A549 (cell line): ENCODE measurements around the gene SIX2. TPM values are rescaled to one million over a fixed set of nuclear protein-coding genes. Genes with fewer than 3 reads are reported as not detected.
A peak's percentile ranks its signal among the peaks of the same experiment; 100 is the strongest.

Experiments
- ATAC-seq, 2 experiments: fragments of 200-7000 bp in 1 of 2; fragments of >200 bp in 1 of 2; cut with Nextera tagmentation in 1 of 2; cut with Tn5 transposase in 1 of 2; 3 replicates each; pipeline versions ENCODE4 v1.8.0 to v1.9.1; 2018 to 2020; ENCODE audit warnings: mild to moderate bottlenecking in 1 of 2, moderate library complexity in 1 of 2
- CTCF ChIA-PET: fragments of 300-600 bp; sonication (Branson Sonifier 250); formaldehyde crosslinking; extraction: SDS; loops from one replicate; lab custom pipeline; 2021; ENCODE audit warnings: antibody characterized with exemption, inconsistent platforms; lab: Yijun Ruan, JAX
- POLR2A ChIA-PET: fragments of 350-600 bp; formaldehyde crosslinking; extraction: SDS; loops from one replicate; lab custom pipeline; 2021; ENCODE audit warnings: antibody characterized with exemption, inconsistent platforms; lab: Yijun Ruan, JAX
- DNase-seq, 2 experiments: peaks; one replicate each; pipeline versions ENCODE4 v3.0.0 to v3.0.0-alpha.2; 2011 to 2016; ENCODE audit warnings: low read depth in 1 of 2, low spot score in 1 of 2
- FAIRE-seq: peaks from 2 replicates; lab custom pipeline; 2011; peaks lifted over from hg19 to GRCh38; lab: Jason Lieb, UNC
- H3K27ac ChIP-seq, 2 experiments: fragments of >200 bp; sonication (Bioruptor Twin); formaldehyde crosslinking; 3 replicates each; pipeline ENCODE4 v1.5.1; 2016 to 2017
- H3K4me1 ChIP-seq: fragments of >200 bp; sonication (Bioruptor Twin); formaldehyde crosslinking; 3 replicates; pipeline ENCODE4 v1.6.1; 2016
- H3K4me2 ChIP-seq: fragments of >200 bp; sonication (Bioruptor Twin); formaldehyde crosslinking; 3 replicates; pipeline ENCODE4 v1.6.1; 2016
- H3K4me3 ChIP-seq: fragments of >200 bp; sonication (Bioruptor Twin); formaldehyde crosslinking; 3 replicates; pipeline ENCODE4 v1.5.1; 2016
- H3K9me3 ChIP-seq: fragments of >200 bp; sonication (Bioruptor Twin); formaldehyde crosslinking; 3 replicates; pipeline ENCODE4 v1.6.1; 2016
- BHLHE40 ChIP-seq: IDR thresholded peaks from 2 replicates; pipeline ENCODE4 v1.6.1; 2012; ENCODE audit warnings: low read depth, low read length, inconsistent platforms
- CBX2 ChIP-seq: fragments of 200-600 bp; sonication (generic); IDR thresholded peaks from 2 replicates; pipeline ENCODE4 v1.6.1; 2016; ENCODE audit warnings: low read depth, mild to moderate bottlenecking, borderline replicate concordance
- CEBPB ChIP-seq, 2 experiments: fragments of >200 bp in 1 of 2; sonication (Bioruptor Twin) in 1 of 2; formaldehyde crosslinking in 1 of 2; IDR thresholded peaks; 2 replicates each; pipeline ENCODE4 v1.6.1; 2012 to 2016
- CHD4 ChIP-seq: fragments of 200-600 bp; sonication (generic); IDR thresholded peaks from 2 replicates; pipeline ENCODE4 v1.6.1; 2016; ENCODE audit warnings: antibody characterized with exemption, mild to moderate bottlenecking, borderline replicate concordance
- CTCF ChIP-seq: fragments of >200 bp; sonication (Bioruptor Twin); formaldehyde crosslinking; IDR thresholded peaks from 3 replicates; pipeline ENCODE4 v1.5.1; 2016
- EP300 ChIP-seq, 2 experiments: fragments of >200 bp; sonication (Bioruptor Twin); formaldehyde crosslinking; IDR thresholded peaks; 2 replicates in 1 of 2; 3 replicates in 1 of 2; pipeline ENCODE4 v1.6.1; 2016 to 2017
- GATA3 ChIP-seq: IDR thresholded peaks from 2 replicates; pipeline ENCODE4 v1.6.1; 2012; ENCODE audit warnings: borderline replicate concordance
- HDAC2 ChIP-seq: fragments of 200-600 bp; sonication (generic); IDR thresholded peaks from 2 replicates; pipeline ENCODE4 v1.6.1; 2016
- HMGXB4 ChIP-seq: fragments of 250-450 bp; sonication (Bioruptor Pico); IDR thresholded peaks from 2 replicates; pipeline ENCODE4 v1.5.0; 2021; ENCODE audit warnings: mild to moderate bottlenecking, moderate library complexity, borderline replicate concordance
- HOXB5 ChIP-seq: fragments of 250-450 bp; sonication (Bioruptor Pico); IDR thresholded peaks from 2 replicates; pipeline ENCODE4 v1.5.0; 2020; ENCODE audit warnings: mild to moderate bottlenecking, moderate library complexity
- KDM1A ChIP-seq: fragments of 200-600 bp; sonication (generic); IDR thresholded peaks from 2 replicates; pipeline ENCODE4 v1.6.1; 2016; ENCODE audit warnings: low read depth, mild to moderate bottlenecking
- MAX ChIP-seq: IDR thresholded peaks from 2 replicates; pipeline ENCODE4 v1.6.1; 2012
- MYC ChIP-seq: IDR thresholded peaks from 2 replicates; pipeline ENCODE4 v1.6.1; 2012; ENCODE audit warnings: mild to moderate bottlenecking, inconsistent platforms, low read length, improper control_type of control experiment, borderline replicate concordance
- NPAS2 ChIP-seq: fragments of 250-450 bp; sonication (Bioruptor Pico); IDR thresholded peaks from 2 replicates; pipeline ENCODE4 v1.8.0; 2022; ENCODE audit warnings: mild to moderate bottlenecking, moderate library complexity, borderline replicate concordance
- PBX3 ChIP-seq: IDR thresholded peaks from 2 replicates; pipeline ENCODE4 v1.6.1; 2012
- POLR2A ChIP-seq: IDR thresholded peaks from 2 replicates; pipeline ENCODE4 v1.6.1; 2012; ENCODE audit warnings: mild to moderate bottlenecking, low read length
- RAD21 ChIP-seq, 2 experiments: fragments of >200 bp in 1 of 2; sonication (Bioruptor Twin) in 1 of 2; formaldehyde crosslinking in 1 of 2; IDR thresholded peaks in 1 of 2; conservative IDR thresholded peaks in 1 of 2; 2 replicates in 1 of 2; 3 replicates in 1 of 2; pipeline ENCODE4 v1.6.1; 2012 to 2018; ENCODE audit warnings: inconsistent platforms in 1 of 2
- RCOR1 ChIP-seq: fragments of 150-350 bp; IDR thresholded peaks from 2 replicates; pipeline ENCODE4 v1.6.1; 2014; ENCODE audit warnings: antibody characterized with exemption, low read length, low read depth
- RFX5 ChIP-seq: fragments of 450-650 bp; IDR thresholded peaks from 2 replicates; pipeline ENCODE4 v1.7.1; 2014; ENCODE audit warnings: antibody characterized with exemption, mild to moderate bottlenecking, moderate library complexity
- RNF2 ChIP-seq: fragments of 200-600 bp; sonication (generic); IDR thresholded peaks from 2 replicates; pipeline ENCODE4 v1.6.1; 2016; ENCODE audit warnings: low read depth, mild to moderate bottlenecking, antibody characterized with exemption, moderate library complexity, borderline replicate concordance
- SMC3 ChIP-seq: fragments of >200 bp; sonication (Bioruptor Twin); formaldehyde crosslinking; IDR thresholded peaks from 3 replicates; pipeline ENCODE4 v1.6.1; 2018; ENCODE audit warnings: inconsistent platforms
- SREBF2 ChIP-seq: fragments of 450-650 bp; IDR thresholded peaks from 2 replicates; pipeline ENCODE4 v1.6.1; 2014; ENCODE audit warnings: mild to moderate bottlenecking, moderate library complexity
- ZC3H11A ChIP-seq: fragments of 450-650 bp; IDR thresholded peaks from 2 replicates; pipeline ENCODE4 v1.6.1; 2014; ENCODE audit warnings: antibody characterized with exemption, mild to moderate bottlenecking
- ZFP36 ChIP-seq: fragments of 450-650 bp; IDR thresholded peaks from 2 replicates; pipeline ENCODE4 v1.6.1; 2014; ENCODE audit warnings: borderline replicate concordance; ENCODE audit not compliant: partially characterized antibody
- WGBS: methylation state at CpG from one replicate; pipeline ENCODE4 v1.1.6; 2017; ENCODE audit errors: missing lambda C conversion rate; 5-methylcytosine and 5-hydroxymethylcytosine counted together
- polyA plus RNA-seq, 4 experiments: library from polyadenylated mRNA; depleted of rRNA in 3 of 4; stranded (reverse); fragments of >200 nt; fragmentation: RNase III in 1 of 4; extraction: RNeasy Plus Mini Kit Qiagen cat#74134 plus additional on column Dnase treatment in 1 of 4; gene quantifications; 2 replicates in 3 of 4; 3 replicates in 1 of 4; pipeline ENCODE4 v1.2.3, GENCODE V29; 2011 to 2017

Gene SIX2
- polyA plus RNA-seq, 2 of the 4 experiments (the other 2 are of a cell fraction) = 0.10 to 0.15 TPM

GRCh38 chr2:44970846-44971450 lies 38.3 kb downstream of the SIX2 start:
- ChIA-PET POLR2A (no interaction called here), CTCF (interaction anchor here (1.6 to 9.0 kb wide), 8 partner anchors 12 to 579 kb away, joined by 6 to 110 read pairs (median 16); no protein-coding TSS in a partner anchor)
- WGBS = 71% methylated on average over 15 of the region's 15 CpGs
- no peak overlapping the region for H3K4me2 ChIP-seq
- no peak overlapping the region for H3K4me3 ChIP-seq
- ATAC-seq (no peak; a peak in 1 of 6 replicates), DNase-seq (peak in 1 of 2 experiments; percentile 38), FAIRE-seq (no peak)
- TF ChIP-seq SMC3 = no peak
- H3K9me3 ChIP-seq = no peaks in the 10 kb centered on the region
- H3K27ac ChIP-seq = peak overlapping the region in 1 of 2 experiments; percentile 36; a peak in 1 of 6 replicates
- peaks cover 8% of the 10 kb centered on the region; the same call in 1 of the 3 replicates for H3K4me1 ChIP-seq

- WGBS = 91% methylated on average over 4 of the region's 4 CpGs
- no peak overlapping the region for H3K4me3 ChIP-seq
- no peak overlapping the region; a peak in 1 of 6 replicates for H3K27ac ChIP-seq
- H3K4me2 ChIP-seq = no peak overlapping the region
- DNase-seq (no peak), ATAC-seq (no peak), FAIRE-seq (no peak)
- H3K4me1 ChIP-seq = peaks cover 8% of the 10 kb centered on the region; the same call in 1 of the 3 replicates
- CTCF ChIA-PET = interaction anchor here (0.6 to 9.0 kb wide), 11 partner anchors 11 to 703 kb away, joined by 3 to 110 read pairs (median 7); no protein-coding TSS in a partner anchor
- POLR2A ChIA-PET = no interaction called here
- no peak for TF ChIP-seq CEBPB (IDR thresholded peaks at IDR 0.05)
- TF ChIP-seq GATA3 = no peak
- TF ChIP-seq CTCF = no peak
- TF ChIP-seq SMC3 = no peak
- TF ChIP-seq RFX5 = no peak
- TF ChIP-seq RNF2 = no peak
- TF ChIP-seq BHLHE40 = no peak
- TF ChIP-seq PBX3 = no peak
- TF ChIP-seq ZC3H11A = no peak
- no peak for TF ChIP-seq MAX
- TF ChIP-seq HDAC2 = no peak
- TF ChIP-seq CBX2 = no peak
- TF ChIP-seq RAD21 (conservative IDR thresholded peaks at IDR 0.05 in 1 of 2, IDR thresholded peaks at IDR 0.05 in 1 of 2) = no peak
- TF ChIP-seq HOXB5 = no peak
- no peak for TF ChIP-seq CHD4
- TF ChIP-seq MYC = no peak
- no peak for TF ChIP-seq EP300 (IDR thresholded peaks at IDR 0.05)
- TF ChIP-seq ZFP36 = no peak
- H3K9me3 ChIP-seq = no peaks in the 10 kb centered on the region
Observed at GRCh38 chr2:44969936-44970335, 39.3 kb downstream of the SIX2 start.

- Histone ChIP-seq H3K4me3 (no peak overlapping the region), H3K9me3 (no peaks in the 10 kb centered on the region), H3K27ac (no peak overlapping the region; a peak in 1 of 6 replicates), H3K4me1 (peaks cover 8% of the 10 kb centered on the region; the same call in 1 of the 3 replicates), H3K4me2 (no peak overlapping the region)
- ATAC-seq (no peak), DNase-seq (no peak), FAIRE-seq (no peak)
- CTCF ChIA-PET = interaction anchor here (1.6 to 9.0 kb wide), 4 partner anchors 13 to 527 kb away, joined by 4 to 110 read pairs (median 9); no protein-coding TSS in a partner anchor
- WGBS = 81% methylated on average over 5 of the region's 5 CpGs
- POLR2A ChIA-PET = no interaction called here
- TF ChIP-seq RCOR1 = no peak
- no peak for TF ChIP-seq HOXB5
- TF ChIP-seq MYC = no peak
- no peak for TF ChIP-seq SREBF2
- TF ChIP-seq MAX = no peak
- no peak for TF ChIP-seq ZC3H11A
- TF ChIP-seq ZFP36 = no peak
- no peak for TF ChIP-seq RNF2
- no peak for TF ChIP-seq KDM1A
- no peak for TF ChIP-seq NPAS2 (CRISPR knock-in tag)
- TF ChIP-seq POLR2A = no peak
- no peak for TF ChIP-seq CTCF
- no peak for TF ChIP-seq HMGXB4 (CRISPR knock-in tag)
- TF ChIP-seq SMC3 = no peak
Observed at GRCh38 chr2:44967727-44968432, 41.4 kb downstream of the SIX2 start.
